PC-3 (cell line): ENCODE results near the gene TPK1. TPM values are rescaled to one million over a fixed set of nuclear protein-coding genes. Genes with fewer than 3 reads are reported as not detected.

ENCODE experiments used
- ATAC-seq: fragments of 200-7000 bp; cut with Tn5 transposase; 2 replicates; pipeline ENCODE4 v1.9.1; 2020; ENCODE audit warnings: mild to moderate bottlenecking, moderate library complexity
- BruUV-seq: library from RNA; stranded (reverse); fragments of 400-500 nt; replicated peaks from 2 replicates; lab custom pipeline; 2021; lab: Mats Ljungman, UMichigan
- CTCF ChIA-PET: fragments of 300-600 bp; sonication (Branson Sonifier 250); formaldehyde crosslinking; loops from one replicate; lab custom pipeline; 2022; ENCODE audit warnings: antibody characterized with exemption; lab: Charles Lee
- POLR2A ChIA-PET: fragments of 300-600 bp; sonication (Branson Sonifier 250); formaldehyde crosslinking; loops from one replicate; lab custom pipeline; 2022; ENCODE audit warnings: antibody characterized with exemption; ENCODE audit not compliant: unreplicated experiment; lab: Charles Lee
- DNase-seq: peaks from one replicate; pipeline ENCODE4 v3.0.0-alpha.2; 2015
- H2AFZ ChIP-seq: fragments of 300-600 bp; sonication (generic); 2 replicates; pipeline ENCODE4 v1.6.0; 2016; ENCODE audit warnings: antibody characterized with exemption, low read length
- H3F3A ChIP-seq: fragments of 300-600 bp; sonication (generic); one replicate; pipeline ENCODE4 v1.6.0; 2017; ENCODE audit warnings: antibody characterized with exemption, low read length, control low read depth, mild to moderate bottlenecking; ENCODE audit not compliant: unreplicated experiment
- H3K27ac ChIP-seq: fragments of 300-600 bp; sonication (generic); 2 replicates; pipeline ENCODE4 v1.5.1; 2016; ENCODE audit warnings: mild to moderate bottlenecking, low read length
- H3K27me3 ChIP-seq: fragments of 300-600 bp; sonication (generic); 2 replicates; pipeline ENCODE4 v1.6.1; 2016; ENCODE audit warnings: low read length, mixed read lengths
- H3K36me3 ChIP-seq: fragments of 300-600 bp; sonication (generic); 2 replicates; pipeline ENCODE4 v1.6.1; 2016; ENCODE audit warnings: low read depth, mixed run types, low read length, mixed read lengths
- H3K4me1 ChIP-seq: fragments of 300-600 bp; sonication (generic); 2 replicates; pipeline ENCODE4 v1.5.1; 2016; ENCODE audit warnings: low read length; ENCODE audit not compliant: insufficient read depth
- H3K4me2 ChIP-seq: fragments of 300-600 bp; sonication (generic); 2 replicates; pipeline ENCODE4 v1.6.0; 2016; ENCODE audit warnings: low read length
- H3K4me3 ChIP-seq: fragments of 300-600 bp; sonication (generic); 2 replicates; pipeline ENCODE4 v1.5.1; 2016; ENCODE audit warnings: mild to moderate bottlenecking, low read length, mixed read lengths
- H3K79me2 ChIP-seq: fragments of 300-600 bp; sonication (generic); 2 replicates; pipeline ENCODE4 v1.6.1; 2017; ENCODE audit warnings: low read length, mixed read lengths
- H3K9ac ChIP-seq: fragments of 300-600 bp; sonication (generic); 2 replicates; pipeline ENCODE4 v1.6.0; 2016; ENCODE audit warnings: mild to moderate bottlenecking, low read length
- H3K9me2 ChIP-seq: fragments of 300-600 bp; sonication (generic); replicated peaks from 2 replicates; pipeline ENCODE4 v1.6.1; 2016; ENCODE audit warnings: mixed run types, low read length, mixed read lengths
- H3K9me3 ChIP-seq: fragments of 300-600 bp; sonication (generic); 2 replicates; pipeline ENCODE4 v1.6.1; 2016; ENCODE audit warnings: low read length, mixed read lengths
- H4K20me1 ChIP-seq: fragments of 300-600 bp; sonication (generic); 2 replicates; pipeline ENCODE4 v1.6.1; 2016; ENCODE audit warnings: low read length, mixed read lengths
- CTCF ChIP-seq: fragments of 300-600 bp; sonication (generic); conservative IDR thresholded peaks from 2 replicates; pipeline ENCODE4 v1.5.1; 2017; ENCODE audit warnings: antibody characterized with exemption, low read depth, mild to moderate bottlenecking, low read length
- EZH2 ChIP-seq: fragments of 300-600 bp; sonication (generic); IDR thresholded peaks from one replicate; pipeline ENCODE4 v1.6.1; 2017; ENCODE audit warnings: antibody characterized with exemption, mild to moderate bottlenecking, low read length; ENCODE audit not compliant: unreplicated experiment
- EZH2phosphoT487 ChIP-seq: fragments of 300-600 bp; sonication (generic); IDR thresholded peaks from 2 replicates; pipeline ENCODE4 v1.6.1; 2018; ENCODE audit warnings: mild to moderate bottlenecking, antibody characterized with exemption, low read length, borderline replicate concordance
- intact Hi-C: fragments of 100-400 bp; cut with micrococcal nuclease; formaldehyde crosslinking; loops from 2 replicates; pipeline ENCODE4 v1.9.0; 2023
- total RNA-seq: library from RNA; depleted of rRNA; stranded (reverse); fragments of >200 nt; gene quantifications from 2 replicates; pipeline ENCODE4 v1.2.3, GENCODE V29; 2014

The TPK1 gene
- total RNA-seq, 1 experiment from 2014 or later, result 4.5 TPM

- Histone ChIP-seq H3K27me3 (0 out of 2 replicates have a peak, but pooled peaks cover 2% of the 10 kb centered on the region), H3K4me2 (no peak overlapping the region), H2AFZ (no peak overlapping the region), H4K20me1 (no peaks in the 10 kb centered on the region), H3F3A (no peaks in the 10 kb centered on the region), H3K9me3 (no peaks in the 10 kb centered on the region), H3K4me3 (no peak overlapping the region), H3K9me2 (no peaks in the 10 kb centered on the region), H3K9ac (no peak overlapping the region), H3K36me3 (no peaks in the 10 kb centered on the region), H3K79me2 (no peaks in the 10 kb centered on the region), H3K4me1 (no peaks in the 10 kb centered on the region), H3K27ac (no peak overlapping the region)
- no peak for TF ChIP-seq EZH2phosphoT487
- TF ChIP-seq CTCF, result no peak
- TF ChIP-seq EZH2, result no peak
- DNase-seq, result no peak
- ATAC-seq, result no peak
- no TSS peak for BruUV-seq
- POLR2A ChIA-PET, result no interaction called here
- intact Hi-C loops, result no loop called here
- CTCF ChIA-PET, result no interaction called here
Observed at GRCh38 chr7:144523621-144524020, 312.2 kb downstream of the TPK1 start.

- CTCF ChIA-PET, result no interaction called here
- H3K4me2 ChIP-seq, result no peak overlapping the region
Observed at GRCh38 chr7:144519925-144520324, 315.9 kb downstream of the TPK1 start.

More at GRCh38 chr7:144519925-144520324, 315.9 kb downstream of the TPK1 start:
- no peak overlapping the region for H2AFZ ChIP-seq
- H3K36me3 ChIP-seq, result no peaks in the 10 kb centered on the region
- H3K9me3 ChIP-seq, result no peaks in the 10 kb centered on the region
- ATAC-seq (no peak), DNase-seq (no peak)
- no peaks in the 10 kb centered on the region for H3K79me2 ChIP-seq
- no peaks in the 10 kb centered on the region for H4K20me1 ChIP-seq
- H3K27me3 ChIP-seq, result peaks cover 7% of the 10 kb centered on the region; the same call in 1 of the 2 replicates
- no peaks in the 10 kb centered on the region for H3F3A ChIP-seq
- H3K9ac ChIP-seq, result no peak overlapping the region
- intact Hi-C loops, result loop anchor here (10.0 kb wide), 1 partner anchor 335 kb away; no protein-coding TSS in a partner anchor
- POLR2A ChIA-PET, result no interaction called here
- no peaks in the 10 kb centered on the region for H3K9me2 ChIP-seq
- no peak overlapping the region for H3K27ac ChIP-seq
- TF ChIP-seq EZH2 (no peak), CTCF (no peak), EZH2phosphoT487 (no peak)
- BruUV-seq, result no TSS peak
- H3K4me3 ChIP-seq, result no peak overlapping the region
- no peaks in the 10 kb centered on the region for H3K4me1 ChIP-seq
